GM21723 (cell line): Measurements from ENCODE around the gene LGR6.
"Not testable (repeated sequence)": the region's sequence is repeated elsewhere in the genome, so short reads cannot be mapped to it uniquely, and the experiment has no call there.

Experiments used
- ATAC-seq: cut with Tn5 transposase; IDR thresholded peaks from one replicate; pipeline ENCODE4 v1.9.1; 2021; ENCODE audit warnings: mild to moderate bottlenecking, moderate library complexity; ENCODE audit not compliant: unreplicated experiment

The LGR6 gene

GRCh38 chr1:202311875-202312635, 118.5 kb downstream of the LGR6 start:
- ATAC-seq: no peak

DNA sequence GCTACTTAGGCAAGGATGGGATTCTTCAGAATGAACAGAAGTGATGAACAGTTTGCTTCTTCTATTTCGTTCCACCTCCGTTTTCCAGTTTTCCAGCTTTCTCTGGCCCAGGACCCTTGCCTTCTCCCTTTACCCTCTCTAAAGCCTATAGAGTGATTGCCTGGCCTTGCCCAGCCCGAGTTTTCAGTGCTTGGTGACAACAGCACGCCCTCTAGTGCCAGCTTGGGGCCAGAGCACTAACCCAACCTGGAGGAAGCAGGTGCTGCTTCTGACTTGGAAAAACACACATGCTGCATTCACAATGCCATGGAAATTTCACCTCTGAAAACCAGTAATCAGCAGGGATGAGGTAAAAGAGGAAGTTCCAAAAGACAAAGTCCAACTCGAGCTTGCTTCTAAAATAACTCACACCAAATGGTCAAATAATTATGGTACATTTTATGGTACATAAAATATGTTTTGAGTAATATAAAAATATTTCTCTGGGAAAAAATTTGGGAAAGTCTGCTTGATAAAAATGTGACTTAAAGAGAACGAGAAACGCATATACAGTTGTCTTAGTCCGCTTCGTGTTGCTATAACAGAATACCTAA, 122.1 kb downstream of the LGR6 start:
- ATAC-seq: peak; percentile 71

GRCh38 chr1:202316186-202316585, 122.6 kb downstream of the LGR6 start:
- ATAC-seq: no peak

DNA sequence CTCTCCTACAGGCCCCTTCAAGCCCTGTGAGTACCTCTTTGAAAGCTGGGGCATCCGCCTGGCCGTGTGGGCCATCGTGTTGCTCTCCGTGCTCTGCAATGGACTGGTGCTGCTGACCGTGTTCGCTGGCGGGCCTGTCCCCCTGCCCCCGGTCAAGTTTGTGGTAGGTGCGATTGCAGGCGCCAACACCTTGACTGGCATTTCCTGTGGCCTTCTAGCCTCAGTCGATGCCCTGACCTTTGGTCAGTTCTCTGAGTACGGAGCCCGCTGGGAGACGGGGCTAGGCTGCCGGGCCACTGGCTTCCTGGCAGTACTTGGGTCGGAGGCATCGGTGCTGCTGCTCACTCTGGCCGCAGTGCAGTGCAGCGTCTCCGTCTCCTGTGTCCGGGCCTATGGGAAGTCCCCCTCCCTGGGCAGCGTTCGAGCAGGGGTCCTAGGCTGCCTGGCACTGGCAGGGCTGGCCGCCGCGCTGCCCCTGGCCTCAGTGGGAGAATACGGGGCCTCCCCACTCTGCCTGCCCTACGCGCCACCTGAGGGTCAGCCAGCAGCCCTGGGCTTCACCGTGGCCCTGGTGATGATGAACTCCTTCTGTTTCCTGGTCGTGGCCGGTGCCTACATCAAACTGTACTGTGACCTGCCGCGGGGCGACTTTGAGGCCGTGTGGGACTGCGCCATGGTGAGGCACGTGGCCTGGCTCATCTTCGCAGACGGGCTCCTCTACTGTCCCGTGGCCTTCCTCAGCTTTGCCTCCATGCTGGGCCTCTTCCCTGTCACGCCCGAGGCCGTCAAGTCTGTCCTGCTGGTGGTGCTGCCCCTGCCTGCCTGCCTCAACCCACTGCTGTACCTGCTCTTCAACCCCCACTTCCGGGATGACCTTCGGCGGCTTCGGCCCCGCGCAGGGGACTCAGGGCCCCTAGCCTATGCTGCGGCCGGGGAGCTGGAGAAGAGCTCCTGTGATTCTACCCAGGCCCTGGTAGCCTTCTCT, 124.6 kb downstream of the LGR6 start:
- no peak for ATAC-seq

GRCh38 chr1:202319381-202320080, 125.9 kb downstream of the LGR6 start:
- no peak for ATAC-seq

DNA sequence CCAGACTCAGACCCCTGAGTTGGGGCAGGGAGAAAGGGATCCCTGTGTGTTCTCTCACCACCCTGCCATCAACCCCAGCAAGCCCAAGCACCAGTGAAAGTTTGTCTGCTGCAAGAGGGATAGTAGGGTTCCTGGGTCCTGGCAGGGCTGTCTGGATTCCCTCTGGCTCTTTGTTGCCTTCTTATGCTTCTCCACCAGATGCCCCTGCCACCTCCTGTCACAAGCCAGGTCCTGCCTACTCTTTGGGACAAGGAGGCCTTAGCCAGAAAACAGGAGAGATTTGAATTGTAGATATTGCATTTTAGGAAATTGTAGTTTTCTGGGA, 126.4 kb downstream of the LGR6 start:
- ATAC-seq: no peak

GRCh38 chr1:202323731-202324130, 130.1 kb downstream of the LGR6 start:
- no peak for ATAC-seq

- no peak for ATAC-seq
Measured at GRCh38 chr1:202324646-202325045, 131.0 kb downstream of the LGR6 start.

DNA sequence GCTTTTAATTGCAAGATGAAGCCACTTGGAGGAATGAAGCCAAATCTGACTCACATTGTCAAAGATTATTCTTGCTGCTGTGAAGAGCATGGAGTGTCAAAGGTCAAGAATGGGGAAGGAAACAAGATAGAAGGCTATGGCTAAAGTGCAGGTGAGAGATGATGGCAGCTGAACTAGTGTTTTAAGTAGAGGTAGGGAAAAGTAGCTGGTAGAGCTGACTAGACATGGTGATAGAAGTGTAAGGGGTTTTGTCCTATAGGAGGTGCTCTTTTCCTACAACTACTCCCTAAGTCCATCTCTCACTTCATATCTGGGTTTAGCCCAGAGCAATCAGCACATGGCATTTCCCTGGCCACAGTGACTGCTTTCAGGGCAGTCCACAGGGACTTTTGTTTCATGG, 136.3 kb downstream of the LGR6 start:
- no peak for ATAC-seq

DNA sequence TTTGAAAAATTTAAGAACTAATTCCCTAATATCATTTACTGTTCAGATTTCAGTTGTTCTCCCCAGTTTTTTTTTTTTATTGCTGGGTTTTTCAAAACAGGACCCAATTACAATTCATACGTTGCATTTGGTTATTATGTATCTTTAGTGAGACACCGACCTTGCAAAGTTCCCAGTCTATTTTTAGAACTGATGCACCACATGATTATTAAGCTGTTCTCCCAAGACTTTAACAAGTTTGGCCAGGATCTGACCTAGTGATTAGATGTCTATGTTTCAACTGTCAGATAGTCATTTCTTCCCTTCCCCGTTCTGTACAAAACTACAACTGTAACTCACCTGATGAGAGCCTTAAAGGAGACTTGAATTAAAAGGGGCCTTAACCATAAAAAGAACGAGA, 140.3 kb downstream of the LGR6 start:
- no peak for ATAC-seq

GRCh38 chr1:202343652-202344349, 150.2 kb downstream of the LGR6 start:
- ATAC-seq: no peak

- ATAC-seq: no peak
Measured at GRCh38 chr1:202348005-202348508, 154.5 kb downstream of the LGR6 start.

DNA sequence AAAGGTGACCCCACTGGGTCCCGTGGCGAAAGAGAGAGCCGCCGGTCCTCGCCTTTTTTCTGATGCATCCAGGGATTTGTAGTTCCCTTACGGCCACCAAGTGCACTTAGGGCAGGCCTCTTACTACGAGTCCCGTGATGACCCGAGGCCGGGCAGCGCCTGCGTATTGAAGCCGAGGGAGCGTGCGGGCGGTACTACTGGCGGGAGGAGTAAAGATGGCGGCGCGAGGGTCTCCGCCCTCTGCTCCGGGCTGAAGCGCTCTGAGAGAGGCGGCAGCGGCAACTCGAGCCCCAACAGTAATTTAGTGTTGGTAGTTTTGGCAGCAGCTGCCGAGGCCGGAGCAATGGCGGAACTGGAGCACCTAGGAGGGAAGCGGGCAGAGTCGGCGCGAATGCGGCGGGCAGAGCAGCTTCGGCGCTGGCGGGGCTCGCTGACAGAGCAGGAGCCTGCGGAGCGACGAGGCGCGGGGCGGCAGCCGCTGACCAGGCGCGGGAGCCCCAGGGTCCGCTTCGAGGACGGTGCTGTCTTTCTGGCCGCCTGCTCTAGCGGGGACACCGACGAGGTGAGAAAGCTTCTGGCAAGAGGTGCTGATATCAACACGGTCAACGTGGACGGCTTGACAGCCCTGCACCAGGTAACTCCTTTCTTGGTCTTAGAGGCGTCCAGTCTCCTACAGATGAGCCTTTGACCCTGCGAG, 155.1 kb downstream of the LGR6 start, which contains the start of gene PPP1R12B:
Gene PPP1R12B, plus strand, starts transcription at position 191 of the 697 bp plus-strand sequence. Its CDS starts 153 bp downstream, at position 344.
- ATAC-seq: peak; percentile 97

DNA sequence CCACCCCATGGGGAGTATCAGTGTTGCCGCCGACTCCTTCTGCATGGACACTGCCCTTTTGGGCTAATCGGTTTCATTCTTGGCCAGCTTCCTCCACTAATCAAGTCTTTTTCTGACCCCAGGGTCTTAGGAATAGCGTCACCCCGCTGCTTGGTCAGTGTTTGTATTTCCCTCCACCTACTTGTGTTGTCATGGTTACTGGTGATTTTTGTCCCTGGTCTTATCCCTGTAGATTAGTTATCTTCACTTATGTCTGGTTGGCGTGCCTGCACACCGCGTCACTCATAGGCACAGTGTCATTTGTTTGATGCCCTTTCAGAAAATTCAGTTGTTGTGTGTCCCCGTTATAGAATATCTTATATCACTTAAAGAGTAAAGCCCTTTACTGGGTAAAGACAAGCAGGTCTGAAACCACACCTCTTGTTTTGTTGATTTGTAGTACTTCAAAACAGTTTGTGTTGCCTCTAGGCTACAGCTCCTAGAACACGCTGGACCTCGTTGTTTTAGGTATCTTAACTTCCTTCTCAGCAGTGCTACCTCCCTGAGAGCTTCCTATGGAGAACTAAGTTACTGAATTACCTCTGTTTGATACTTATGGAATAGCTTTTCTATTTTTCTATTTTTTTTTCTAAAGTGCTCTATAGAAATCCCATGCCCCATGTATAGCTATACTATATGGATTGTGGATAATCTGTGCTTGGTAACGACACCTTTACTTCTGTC, 155.8 kb downstream of the LGR6 start:
- peak; percentile 7 for ATAC-seq

DNA sequence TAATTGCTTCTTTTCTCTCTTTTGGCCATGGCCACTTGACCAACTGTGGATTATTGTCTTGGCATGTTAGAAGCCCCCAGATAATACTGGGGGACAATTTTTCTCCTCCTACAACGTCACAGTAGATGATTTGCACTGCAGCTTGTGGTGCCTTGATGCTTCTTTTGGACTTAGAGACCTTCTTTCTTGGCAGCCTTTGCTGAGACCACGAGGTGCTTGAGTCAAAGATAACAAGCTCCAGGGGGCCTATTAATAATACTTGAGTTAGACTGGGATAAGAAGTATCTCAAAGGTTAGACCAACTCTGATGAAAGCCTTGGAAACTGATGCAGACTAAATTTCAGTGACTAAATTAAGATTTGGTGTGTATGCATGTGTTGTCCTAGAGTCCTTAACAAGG, 158.1 kb downstream of the LGR6 start:
- no peak for ATAC-seq

- ATAC-seq: not testable (repeated sequence)
Measured at GRCh38 chr1:202352583-202353197, 159.1 kb downstream of the LGR6 start.

DNA sequence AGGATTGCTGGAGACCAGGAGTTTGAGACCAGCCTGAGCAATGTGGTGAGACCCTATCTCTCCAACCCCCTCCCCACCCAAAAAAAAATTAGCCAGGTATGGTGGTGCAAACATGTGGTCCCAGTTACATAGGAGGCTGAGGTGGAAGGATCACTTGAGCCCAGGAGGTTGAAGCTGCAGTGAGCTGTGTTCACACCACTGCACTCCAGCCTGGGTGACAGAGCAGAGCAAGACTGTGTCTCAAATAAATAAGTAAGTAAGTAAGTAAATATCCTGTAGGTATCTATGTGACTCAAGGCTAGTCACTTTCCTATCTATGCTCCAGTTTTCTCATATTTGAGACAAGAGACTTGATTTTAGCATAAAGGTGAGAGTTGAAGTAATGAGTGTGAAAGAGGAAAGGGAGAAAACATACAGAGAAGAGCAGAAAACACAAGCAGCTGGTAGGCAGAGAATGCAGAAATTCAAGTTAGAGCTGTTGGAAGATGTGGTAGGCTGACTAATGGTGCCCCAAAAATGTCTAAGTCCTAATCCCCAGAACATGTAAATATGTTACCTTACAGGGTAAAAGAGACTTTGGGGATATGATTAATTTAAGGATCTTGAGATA, 162.4 kb downstream of the LGR6 start:
- ATAC-seq: no peak

- no peak for ATAC-seq
Measured at GRCh38 chr1:202357506-202357905, 163.9 kb downstream of the LGR6 start.
